ENCODE data around the gene TXNDC12.

TXNDC12 gene

DNA sequence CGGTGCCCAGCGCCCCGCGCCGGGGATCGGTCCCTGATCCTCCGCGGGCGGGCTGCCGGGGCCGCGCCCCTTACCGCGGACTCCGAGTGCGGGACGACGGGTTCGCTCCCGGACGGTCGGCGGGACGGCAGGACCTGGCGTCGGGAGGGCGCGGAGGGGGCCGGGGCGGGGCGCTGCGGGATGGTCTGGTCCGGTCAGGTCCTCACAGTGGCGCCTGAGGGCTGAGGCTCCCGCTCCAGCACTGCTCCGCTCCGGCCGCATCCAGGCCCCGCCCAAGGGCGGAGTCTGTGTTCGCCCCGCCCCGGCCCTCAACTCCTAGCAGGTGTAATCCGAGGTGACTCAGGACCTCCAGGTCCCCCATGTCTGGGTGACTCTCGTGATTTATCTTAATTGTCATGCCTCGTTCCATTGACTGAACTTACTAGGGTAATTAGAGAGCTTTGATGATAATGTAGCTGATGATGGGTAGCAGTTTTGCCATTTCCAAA lies 64.5 kb downstream of the TXNDC12 start, which contains the start of gene RAB3B:
RAB3B (minus strand) TSS at position 223 of the 488 bp plus-strand sequence. CDS start 13,583 bp downstream, outside the sequence.
- DNase-seq, result peak; percentile 80 to 87

DNA sequence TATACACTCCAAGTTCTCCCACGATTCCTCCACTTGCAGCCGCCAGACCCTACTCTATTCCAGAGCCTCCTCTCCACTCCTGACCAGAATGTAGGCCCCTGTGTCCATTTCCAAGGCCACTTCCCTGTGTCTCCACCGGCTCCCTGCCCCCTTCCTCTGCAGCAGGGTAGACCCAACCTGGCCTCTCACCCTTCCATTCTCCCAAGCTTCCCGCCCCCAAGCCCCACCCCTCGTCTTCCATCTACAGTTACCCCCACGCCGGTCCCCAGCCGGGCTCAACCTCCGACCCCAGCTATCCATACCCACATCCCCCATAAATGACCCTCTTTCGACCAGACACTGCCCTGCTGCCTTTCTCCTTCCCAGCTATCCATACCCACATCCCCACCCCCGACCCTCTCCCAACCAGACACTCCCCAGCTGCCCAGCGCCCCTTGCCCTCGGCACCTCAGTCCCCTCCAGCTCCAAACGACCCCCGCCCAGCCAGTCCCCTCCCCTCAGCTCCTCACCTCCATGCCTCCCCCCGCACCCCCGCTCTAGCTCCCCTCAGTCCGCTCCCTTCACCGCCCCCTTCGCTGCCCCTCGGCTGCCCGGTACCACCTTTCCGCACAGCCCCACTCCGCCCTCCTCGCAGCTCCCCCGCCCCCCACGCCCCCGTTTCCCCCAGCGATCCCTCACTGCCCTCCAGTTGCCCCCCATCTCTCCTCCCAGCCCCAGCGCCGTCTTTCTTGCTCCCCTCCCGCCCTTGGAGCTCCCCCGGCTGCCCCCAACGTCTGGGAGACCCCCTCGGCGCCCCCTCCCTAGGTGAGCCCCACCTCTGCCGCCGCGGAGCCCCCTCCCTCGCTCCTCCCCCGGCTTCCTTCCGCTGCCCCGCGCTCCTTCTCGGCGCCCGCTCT lies 65.2 kb downstream of the TXNDC12 start:
- no peak for DNase-seq

DNA sequence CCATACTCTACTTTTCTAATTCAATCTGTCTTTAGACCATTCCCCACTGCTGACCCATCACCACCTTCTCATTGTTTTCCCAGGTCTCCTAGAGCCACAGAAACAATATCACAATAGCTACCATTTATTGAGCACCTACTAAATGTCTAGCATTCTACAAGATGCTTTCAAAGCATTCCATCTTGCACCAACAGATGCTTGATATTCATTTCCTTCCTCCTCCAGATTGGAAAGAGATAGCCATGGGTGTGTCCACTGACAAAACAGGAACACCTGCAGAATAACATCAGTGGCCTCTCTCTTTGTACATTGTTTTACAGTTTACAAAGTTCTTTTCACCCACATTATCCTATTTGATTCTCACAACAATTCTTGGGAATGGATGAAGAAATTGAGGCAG lies 66.7 kb downstream of the TXNDC12 start:
- DNase-seq, result no peak

DNA sequence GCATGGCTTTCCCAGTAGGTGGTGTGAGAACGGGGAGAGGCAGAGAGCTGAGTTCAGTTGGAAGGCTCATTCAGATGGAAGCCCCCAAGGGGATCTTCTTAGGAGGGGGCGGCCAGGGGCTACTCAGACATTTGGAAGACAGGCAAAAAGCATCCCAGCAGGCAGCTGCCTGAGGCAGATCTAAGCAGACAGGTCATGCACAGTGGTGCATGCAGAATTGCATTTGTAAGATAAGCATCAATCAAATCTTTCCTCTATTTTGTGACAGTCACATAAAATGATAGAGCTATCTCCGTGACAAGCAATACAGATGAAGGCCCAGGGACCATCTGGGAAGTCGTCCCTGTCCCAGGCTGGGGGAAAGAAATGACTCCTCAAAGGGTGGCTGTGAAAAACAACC lies 68.3 kb downstream of the TXNDC12 start:
- no peak for DNase-seq

DNA sequence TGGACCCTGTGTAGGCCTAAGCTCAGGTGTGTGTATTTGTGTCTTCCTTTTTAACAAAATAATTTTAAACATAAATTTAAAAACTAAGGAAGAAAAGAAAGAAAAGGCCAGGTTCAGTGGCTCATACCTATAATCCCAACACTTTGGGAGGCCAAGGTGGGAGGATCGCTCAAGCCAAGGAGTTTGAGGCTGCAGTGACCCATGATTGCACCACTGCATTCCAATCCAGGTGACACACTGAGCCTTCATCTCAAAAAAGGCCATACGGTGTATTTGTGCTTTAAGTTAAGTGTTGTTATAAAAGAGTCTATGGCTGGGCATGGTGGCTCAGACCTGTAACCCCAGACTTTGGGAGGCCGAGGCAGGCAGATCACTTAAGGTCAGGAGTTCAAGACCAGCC lies 72.8 kb downstream of the TXNDC12 start:
- no peak for DNase-seq

DNA sequence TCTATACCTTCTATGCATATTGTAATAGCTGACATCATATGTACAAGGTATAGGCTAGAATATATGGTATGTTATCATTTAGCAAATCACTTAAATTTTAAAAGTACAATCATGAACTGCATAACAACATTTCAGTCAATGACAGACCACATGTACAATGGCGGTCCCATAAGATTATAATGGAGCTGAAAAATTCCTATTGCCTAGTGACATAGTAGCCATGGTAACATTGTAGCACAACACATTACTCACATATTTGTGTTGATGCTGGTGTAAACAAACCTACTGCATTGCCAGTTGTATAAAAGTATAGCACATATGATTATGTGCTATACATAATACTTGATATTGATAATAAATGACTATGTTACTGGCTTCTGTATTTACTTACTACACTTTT lies 73.4 kb downstream of the TXNDC12 start:
- DNase-seq, result no peak

DNA sequence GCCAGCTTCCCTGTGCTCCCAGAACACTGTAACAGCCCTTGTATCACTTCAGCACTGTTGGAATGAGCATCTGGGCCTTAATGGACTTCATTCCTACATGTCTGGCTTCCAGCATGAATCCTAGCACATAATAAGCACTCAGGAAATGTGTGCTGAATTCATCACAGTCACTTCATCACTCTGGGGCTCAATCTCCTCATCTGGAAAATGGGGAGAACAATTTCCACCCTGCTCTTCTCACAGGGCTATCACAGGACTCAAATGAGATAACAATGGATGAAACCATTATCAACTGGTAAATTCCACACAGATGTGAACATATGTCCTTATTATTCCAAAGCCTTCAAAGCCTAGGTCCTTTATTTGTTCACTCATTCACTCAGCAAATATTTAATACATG lies 76.9 kb downstream of the TXNDC12 start:
- no peak for DNase-seq

DNA sequence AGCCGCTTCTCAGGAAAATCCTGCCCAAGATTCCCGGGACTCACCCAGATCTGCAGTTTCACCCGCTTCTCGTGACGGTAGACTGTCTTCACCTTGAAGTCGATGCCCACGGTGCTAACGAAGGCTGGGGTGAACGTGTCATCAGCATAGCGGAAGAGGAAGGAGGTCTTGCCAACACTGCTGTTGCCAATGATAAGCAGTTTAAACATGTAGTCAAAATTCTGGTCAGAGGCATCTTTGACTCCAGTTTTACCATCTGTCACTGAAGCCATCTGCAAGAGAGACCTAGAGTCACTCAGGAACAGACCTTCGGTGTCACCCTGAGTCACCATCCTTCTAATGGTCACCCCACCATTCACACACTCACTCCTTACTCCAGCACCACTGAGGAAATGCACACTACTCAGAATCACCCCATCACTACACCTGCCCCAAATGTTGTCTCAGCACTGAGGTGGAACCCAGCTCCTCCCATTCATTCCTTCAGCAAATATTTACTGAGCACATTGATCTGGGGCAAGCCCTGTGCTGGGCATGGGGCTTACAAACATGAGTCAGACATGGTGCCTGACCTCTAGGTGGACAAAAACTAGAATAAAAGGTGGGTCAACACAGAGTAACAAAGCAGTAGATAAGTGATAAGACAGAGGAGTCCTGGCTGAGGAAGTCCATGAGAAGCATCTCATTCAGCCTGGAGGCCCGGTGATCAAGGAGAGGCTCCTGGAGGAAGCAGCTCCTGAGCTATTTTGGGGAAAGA lies 78.0 kb downstream of the TXNDC12 start:
- no peak for DNase-seq

DNA sequence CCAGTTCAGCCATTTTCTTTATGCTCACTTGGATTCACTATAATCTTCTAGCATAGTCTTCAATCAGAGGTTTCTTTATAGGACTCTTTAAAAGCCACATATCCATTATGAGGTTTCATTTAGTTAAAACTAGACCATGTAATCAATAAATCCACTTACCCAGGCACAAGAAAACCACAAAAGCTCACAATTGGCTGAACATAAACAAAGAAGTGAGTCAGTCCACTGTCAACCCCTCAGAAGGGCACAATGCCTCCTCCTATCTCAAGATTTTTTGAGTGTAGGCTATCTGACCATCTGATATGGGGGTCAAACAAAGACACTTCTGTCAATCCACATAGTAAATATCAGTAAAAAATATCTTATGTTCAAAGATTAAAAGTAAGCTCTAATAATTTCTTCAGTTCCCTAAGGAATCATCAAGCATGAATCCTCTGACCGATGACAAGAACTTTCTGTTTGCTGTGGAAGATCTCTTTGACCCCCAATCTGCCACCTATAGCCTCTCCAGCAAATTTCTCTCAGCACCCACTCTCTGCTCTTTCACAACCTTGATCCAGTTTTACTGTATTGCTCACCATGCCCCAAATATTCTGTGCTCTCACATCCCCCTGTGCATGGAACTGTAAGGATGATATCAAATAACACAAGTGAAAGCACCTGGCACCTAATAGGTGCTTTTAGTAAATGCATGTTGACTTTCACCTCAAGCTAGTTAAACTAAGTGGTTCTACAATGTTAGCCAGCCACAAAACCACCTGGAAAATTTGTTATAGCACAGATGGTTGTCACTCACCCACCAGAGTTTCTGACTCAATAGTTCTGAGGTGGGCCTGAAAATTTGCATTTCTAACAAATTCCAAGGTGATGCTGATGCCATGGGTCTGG lies 81.2 kb downstream of the TXNDC12 start:
- DNase-seq, result no peak
